Stimulated activated CD4-positive, alpha-beta T cell treated with anti-CD3 and anti-CD28 coated beads, Interleukin-1b, Interleukin-23, amount 100 ng/mL, for 4 hours (primary cell): ENCODE results near the gene SIRT7.
"Not testable (repeated sequence)": the region's sequence is repeated elsewhere in the genome, so short reads cannot be mapped to it uniquely, and the experiment has no call there.

Experiments used
- DNase-seq, 2 donors: peaks; one replicate each; pipeline ENCODE4 v3.0.0-alpha.2; 2020; ENCODE audit warnings: low read depth in 2 of 2

SIRT7 gene

DNA sequence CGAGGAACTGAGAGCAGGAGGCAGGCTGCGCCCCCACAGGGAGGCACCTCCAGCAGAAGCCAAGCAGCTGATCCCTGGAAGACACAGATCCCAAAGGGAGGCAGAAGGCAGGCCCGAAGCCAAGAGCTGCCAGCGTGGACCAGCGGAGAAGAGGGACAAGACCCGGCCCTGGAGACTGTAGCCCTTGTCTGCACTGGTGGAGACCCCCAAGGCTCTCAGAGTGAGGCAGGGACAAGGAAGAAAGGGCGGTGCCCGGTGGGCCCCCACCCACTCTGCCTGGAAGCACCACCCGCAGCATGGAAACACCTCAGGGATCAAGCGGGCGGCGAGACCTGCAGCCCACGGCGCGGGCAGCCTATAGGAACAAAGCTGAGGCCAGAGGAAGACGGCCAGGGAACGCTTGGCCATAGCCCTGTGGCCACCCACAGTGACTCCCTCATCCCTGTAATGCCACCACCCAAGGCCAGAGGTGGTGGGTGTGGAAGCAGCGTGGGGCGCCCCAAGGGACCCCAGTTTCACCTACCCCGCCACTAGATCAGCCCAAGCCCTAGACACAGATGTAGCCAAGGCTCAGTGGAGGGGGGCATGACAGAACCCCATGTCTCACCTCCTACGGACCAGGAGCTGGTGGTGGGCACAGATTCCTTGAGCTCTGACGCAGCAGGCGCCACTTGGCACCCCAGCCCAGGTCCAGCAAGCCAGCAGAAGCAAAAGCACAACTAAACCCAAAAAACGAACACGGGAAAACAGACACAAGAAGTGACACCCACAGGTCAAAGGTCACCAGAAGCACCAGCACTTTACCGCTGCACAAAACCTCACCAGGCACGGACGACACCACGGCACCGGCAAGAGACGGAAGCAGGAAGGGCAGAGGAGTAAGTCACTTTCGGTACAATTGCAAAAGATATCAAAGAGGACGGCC lies 2.9 kb upstream of the SIRT7 start:
- no peak for DNase-seq

DNA sequence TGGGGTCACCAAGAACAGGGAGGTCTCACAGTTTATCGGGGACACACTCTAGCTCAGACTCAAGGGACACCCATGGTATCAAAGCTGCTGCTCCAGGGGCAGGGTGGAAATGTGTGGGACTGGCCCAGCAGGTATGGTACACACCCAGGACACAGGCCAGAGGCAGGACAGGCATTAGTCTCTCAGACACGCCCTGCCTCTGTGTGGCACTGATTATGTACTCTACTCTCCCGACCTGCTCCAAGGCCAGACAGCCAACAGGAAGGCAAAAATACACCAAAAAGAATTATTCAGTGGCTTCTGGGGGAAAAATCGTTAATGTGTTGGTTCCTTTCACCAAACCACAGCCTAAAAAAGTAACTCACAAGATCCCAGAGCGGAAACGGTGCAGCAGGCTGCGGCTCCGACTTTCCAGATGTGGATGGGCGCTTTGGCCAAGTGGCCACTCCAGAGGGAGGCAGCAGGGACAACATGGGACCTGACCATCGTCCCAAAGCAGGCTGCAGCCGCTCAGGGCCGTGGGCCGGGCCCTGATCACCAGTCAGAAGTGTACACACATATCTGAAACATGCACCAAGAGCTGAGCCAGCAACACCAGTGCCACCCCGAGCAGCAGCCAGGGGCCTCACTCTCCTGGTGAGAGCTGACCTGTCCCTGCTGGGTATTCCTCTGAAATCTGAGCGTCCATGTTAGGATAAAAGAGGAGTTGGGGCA lies 1.0 kb upstream of the SIRT7 start:
- no peak for DNase-seq

DNA sequence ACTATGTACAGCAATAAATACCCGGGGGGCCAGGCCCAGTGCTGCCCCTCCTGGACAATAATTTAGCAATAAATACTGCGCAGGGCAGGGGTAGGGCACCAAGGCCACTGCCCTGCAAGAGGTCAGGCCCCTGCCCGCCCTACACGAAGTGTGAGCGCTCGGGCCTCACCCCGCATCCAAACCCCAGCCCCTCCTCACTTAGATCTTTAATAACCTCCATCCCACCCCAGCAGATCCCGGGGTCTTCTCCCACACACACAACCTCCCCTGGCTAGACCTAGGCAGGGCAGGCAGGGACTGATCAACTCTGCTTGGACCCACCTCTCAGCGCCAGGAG lies 325 bp upstream of the SIRT7 start:
- DNase-seq: not testable (repeated sequence)

DNA sequence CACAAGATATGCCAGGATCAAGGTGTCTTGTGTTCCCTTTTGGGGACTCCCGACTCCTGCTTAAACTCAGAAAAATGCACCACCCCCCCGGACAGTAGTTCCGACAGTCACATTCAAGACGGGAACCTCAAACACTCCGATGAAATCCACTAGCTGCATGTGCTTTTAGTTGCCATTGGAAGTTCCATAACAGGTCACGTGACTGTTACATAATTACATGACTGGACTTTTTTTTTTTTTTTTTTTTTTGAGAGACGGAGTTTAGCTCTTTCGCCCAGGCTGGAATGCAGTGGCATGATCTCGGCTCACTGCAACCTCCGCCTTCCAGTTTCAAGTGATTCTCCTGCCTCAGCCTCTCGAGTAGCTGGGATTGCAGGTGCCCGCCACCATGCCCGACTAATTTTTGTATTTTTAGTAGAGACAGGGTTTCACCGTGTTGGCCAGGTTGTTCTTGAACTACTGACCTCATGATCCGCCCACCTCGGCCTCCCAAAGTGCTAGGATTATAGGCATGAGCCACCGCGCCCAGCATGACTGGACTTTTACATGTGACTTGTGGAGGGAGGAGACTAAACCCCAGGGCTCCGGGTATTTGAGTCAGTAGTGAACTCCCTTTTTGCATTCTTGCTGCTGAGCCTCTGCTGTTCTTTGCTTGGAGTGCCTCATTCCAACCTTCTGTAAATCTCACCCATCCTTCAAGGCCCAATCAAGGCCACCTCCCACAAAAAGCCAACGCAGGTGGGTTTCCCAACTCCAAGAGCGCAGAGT lies 1.6 kb downstream of the SIRT7 start:
- no peak for DNase-seq

DNA sequence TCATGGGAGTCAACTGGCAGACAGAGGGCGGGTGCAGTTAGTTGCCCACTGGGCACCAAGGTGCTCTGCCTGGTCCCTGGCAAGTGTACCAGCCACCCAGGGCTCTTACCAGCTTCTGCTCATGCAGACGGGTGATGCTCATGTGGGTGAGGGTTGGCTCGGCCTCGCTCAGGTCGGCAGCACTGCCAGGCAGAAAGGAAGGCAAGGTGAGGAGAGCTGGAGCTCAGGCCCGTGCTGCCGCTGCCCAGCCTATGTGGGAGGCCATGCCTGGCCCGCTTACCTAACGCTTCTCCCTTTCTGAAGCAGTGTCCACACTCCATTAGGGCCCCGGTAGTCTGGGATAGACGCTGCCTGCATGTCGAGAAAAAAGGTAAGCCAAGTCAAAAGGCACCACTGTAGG lies 2.6 kb downstream of the SIRT7 start:
- DNase-seq: no peak

DNA sequence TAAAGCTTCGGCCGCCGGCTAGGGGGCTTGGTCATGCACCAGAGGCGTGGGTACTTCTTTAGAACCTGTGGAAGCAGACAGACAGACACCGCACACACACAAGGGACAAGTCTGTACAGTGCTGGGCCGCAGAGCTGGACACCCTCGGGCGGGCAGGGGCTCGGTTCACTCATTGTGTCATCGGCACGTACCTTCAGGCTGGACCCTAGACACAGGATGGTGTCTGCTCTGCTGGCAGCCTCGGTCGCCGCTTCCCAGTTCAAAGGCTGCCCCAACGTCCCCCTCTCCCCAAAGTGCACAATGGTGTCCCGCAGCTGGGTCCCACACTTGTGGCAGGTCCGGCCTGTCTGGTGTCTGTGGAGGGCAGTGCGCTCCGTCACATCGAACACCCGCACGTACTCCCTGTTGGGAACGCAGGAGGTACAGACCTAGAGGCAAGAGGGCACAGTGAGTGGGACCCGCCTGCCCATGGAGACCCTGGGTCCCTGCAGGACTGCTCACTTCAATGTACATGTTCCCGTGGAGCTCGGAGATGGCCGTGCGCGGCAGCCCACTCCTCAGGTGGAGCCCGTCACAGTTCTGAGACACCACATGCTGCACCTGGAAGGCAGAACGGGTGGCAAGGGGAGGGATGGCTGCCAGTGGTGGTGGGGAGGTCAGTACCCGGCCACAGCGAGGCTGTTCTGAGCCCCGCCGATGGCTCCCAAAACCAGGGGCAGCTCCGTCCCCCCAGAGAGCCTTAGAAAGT lies 3.7 kb downstream of the SIRT7 start:
- no peak for DNase-seq

DNA sequence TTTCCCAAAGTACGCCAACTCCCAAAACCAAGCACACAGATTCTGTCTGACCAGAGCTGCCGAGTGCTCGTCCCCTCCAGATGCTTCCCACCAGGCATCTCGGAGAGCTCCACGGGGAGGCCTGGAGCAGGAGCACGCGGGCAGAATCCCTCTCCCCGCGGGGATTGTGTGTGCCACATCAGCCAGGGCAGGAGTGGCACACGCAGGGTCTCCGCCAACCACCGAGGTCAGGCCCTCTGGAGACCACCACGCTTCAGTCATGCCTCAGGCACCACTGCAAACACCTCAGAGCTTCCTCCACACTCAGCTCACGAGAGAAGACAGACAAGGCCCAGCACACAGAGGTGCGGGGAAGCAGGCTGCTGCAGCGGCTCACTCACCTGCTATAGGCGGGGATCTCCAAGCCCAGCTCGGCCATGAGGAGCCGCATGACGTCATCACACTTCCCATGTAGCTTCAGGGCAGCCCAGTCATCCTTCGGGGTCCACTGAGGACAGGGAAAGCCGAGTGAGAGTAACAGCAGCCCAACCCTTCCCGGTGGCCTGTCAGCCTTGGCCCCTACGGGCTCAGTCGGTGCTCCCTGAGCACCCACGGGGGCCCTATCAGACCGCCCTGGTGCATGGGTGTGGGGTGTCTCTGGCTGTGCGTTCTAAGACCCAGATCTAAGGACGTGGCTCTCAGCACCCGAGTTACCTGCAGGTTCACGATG lies 4.4 kb downstream of the SIRT7 start:
- no peak for DNase-seq

DNA sequence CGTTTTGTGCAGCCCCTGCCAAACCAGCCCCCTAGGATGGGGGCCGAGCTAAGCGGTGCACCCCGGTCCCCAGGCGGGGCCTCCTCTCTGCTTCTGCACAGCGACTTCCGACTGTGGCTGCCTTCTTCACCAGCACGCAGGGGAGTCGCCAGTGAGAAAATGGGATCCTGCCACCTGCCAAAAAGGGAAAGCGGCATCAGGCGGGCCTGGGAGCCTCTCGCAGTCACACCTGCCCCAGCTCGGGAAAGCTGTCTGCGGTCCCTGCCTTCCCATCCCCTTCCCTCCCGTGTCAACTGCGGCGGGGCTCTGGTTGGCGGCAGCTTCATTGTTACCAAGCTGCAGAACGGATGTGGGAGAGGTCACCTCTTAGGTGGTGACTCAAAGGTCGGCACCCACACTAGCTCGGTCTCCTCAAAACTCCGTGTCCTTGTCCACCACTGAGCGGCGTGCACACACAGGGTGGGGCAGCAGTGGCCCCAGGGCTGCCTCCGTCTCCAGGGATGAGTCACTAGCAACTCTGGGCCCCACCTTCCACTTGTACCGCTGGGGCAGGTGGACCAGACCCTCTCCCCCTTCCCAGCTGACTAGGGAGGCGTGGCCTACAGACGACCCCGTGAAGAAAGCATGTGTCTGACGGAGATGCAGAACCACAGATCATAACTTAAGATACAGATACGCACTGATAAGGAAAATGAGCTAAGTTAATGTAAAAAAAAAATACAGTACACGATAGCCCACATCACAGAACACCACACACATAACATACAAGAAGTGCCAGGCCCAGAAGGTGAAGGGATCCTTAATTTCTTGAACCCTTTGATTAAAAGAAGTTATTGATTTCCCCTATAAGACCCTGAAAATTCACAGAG lies 5.3 kb downstream of the SIRT7 start:
- DNase-seq: no peak

DNA sequence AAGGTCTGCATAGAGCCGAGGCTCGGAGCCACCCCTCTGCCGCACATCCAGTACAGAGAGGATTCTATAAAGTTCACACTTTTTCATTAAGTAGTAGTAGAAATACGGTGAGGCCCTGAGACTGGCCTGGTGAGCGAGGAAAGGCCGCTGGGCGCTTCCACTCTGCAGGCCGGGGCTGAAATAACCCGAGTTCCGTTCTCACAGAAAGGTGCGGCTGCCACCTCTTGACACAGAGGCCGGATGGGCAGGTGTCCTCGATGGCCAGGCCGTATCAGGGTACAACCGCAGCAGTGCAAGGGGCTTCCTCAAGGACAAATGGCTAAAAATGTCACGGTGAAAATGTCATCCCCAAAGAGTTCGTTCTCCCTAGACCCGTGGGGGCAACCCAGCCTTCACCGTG lies 6.0 kb downstream of the SIRT7 start:
- no peak for DNase-seq

DNA sequence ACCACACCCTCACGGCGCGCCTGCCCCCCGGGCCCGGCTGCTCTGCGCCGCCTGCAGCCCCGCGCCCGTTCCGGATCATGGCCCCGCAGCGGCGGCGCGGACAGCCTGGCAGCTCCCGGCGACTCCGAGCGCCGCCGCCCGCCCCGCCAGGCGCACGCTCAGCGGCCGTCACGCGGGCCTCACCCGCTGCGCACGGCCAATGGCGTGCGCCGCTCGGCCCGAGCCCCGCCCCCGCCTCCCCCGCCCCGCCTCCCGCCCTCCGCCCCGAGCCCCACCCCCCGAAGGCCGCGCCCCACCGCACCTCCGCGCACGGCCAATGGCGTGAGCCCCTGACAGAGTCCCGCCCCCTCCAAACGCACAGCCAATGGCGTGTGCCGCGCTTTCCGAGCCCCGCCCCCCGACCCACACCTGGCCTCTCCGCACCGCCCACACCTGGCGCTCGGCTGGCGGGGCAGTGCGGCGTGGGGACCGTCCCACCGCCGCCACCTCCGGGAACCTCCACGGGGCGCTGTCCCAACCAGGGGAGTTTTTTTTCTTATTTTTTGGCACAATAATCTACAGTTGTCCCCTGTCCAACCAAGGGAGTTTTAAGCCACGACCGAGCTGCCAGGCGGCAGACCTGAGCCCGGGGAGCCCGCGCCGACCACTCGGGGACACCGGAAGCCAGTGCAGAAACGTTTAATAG lies 6.6 kb downstream of the SIRT7 start, which contains the start of gene PCYT2:
Gene PCYT2 (minus strand): TSS at position 123 of the 685 bp plus-strand sequence. CDS start 44 bp downstream, at position 79.
- DNase-seq: peak; percentile 91 to 92

DNA sequence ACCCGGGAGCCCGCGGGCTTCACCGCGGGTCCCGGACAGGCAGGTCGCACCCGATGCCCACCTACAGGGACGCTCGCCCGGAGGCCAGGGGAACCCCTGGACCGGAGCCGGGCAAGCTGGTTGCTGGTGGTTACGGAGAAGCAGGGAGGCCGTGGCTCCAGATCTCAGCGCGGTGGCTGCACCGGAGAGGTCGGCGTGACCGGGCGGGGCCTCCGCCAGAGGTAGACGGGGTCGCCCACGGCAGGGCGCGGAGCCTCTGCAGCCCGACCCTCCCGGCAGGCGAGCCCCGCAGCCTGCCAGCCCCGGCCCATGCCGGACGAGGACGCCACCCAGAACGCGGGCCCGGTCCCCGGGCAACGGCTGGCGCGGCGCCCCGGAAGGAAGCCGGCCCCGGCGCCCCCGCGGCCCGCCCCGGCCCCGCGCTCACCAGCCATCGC lies 7.1 kb downstream of the SIRT7 start:
- DNase-seq: peak in 1 of 2 donors; percentile 37

DNA sequence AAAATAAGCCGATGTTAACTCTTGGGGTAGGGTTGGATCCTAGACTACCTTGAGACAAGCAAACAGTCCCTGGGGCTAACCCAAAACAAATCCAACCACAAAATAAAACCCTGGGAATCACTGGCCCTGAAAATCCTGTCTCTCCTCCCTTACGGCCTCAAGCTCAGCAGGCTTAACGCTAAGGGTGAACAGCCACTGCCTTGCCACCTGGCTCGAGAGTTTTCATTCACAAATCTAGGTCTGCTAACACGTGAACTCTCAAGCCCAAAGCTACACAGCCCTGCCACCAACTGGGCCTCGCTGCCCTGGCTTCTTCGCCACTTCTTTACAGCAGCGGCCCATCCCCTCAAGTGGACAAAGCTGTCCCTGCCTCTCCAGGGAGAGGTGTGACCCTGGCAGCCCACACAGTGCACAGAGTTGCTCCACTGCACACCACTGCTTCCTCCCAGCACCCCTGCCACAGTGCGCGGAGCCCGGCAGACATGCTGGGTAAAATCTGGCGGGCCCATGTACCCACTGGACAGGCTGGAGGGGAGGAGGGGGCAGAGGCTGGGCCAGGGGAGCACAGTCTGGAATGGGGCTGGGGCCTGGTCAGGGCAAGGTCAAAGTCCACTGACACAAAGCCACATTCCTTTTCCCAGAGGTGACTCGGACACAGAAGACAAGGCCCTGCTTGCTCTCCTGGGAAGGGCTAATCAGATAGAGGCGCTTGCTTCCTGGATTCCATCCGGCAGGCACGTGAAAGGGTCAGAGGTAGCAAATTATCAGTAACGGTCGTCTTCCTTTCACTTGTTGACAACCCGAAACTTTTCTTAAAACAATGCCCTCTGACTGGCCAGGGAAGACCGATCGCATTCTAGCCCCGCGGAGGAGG lies 7.8 kb downstream of the SIRT7 start:
- DNase-seq: no peak

DNA sequence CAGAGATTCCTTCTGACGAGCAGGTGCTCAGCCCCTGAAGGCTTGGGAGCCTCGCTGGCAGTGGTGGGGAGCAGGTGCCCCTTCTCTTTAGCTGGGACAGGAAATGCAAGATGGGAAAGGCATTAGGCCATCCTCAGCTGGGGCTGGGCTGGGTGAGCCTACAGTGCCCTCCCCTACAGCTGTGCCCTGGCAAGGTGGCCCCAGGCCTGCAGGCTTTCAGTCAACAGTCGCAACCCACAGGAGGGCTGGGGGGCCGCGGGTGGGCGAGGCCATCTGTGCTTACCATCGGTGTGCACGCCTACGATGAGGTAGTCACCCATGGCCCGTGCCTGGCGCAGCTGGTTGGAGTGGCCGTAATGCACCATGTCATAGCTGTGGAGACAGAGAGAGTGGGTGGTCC lies 8.7 kb downstream of the SIRT7 start:
- no peak for DNase-seq

DNA sequence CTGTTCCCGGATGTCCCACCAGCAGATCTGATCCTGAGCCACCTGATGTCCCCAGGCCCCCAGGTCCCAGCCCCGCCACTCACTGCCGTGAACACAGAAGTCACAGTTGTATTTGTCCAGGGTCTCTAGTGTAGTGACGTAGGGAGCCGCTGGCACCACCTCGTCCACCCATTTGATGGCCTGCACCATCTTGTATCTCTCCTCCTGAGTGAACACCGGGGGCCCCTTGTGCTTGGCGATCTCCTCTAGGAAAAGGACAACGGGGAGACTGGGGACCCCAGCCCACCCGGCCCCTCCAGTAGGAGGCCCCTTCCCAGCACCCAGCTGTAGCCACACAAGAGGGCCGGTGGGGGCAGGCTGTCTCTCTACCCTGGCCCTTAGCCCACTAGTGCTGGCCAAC lies 9.2 kb downstream of the SIRT7 start:
- no peak for DNase-seq

DNA sequence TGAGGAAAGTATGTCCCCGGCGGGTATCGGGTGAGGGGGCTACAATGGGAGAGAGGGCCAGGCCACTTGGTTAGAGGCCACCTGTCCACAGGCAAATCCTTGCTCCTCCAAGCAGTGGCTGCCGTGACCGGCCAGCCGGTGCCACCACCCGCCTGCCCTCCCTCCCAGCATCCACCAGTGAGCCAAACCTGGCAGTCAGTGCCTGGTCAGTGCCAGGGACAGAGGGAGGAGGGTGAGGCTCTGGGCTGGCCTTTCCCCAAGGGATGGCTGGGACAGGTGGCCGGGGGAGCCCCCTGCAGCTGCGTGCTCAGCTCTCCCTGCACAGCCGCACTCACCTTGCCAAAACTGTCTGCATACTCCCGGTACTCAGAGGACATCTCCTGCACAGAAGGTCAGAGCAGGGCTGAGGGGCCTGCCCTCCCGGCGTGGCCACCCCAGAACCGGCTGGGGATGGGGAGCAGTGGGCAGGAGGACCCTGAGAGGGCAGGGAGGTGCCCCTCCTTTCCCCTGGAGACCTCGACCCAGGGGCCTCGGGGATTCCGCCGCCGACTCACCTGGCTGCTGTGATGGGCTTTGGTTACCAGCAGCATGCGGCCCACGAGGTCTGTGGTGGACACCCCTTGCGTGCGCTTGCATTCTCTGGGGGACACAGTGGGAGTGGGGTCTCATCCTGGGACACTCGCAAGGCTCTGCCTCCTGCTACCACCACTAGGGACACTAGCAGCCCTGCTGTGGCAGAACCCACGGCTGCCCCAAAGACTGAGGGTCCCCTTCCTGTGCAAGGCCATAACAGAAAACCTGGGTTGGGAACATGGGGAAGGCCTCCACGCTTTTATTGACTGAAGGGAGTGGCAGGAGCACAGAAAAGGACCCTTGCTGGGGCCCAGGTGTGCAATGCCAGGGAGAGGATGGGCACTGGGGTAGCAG lies 10.5 kb downstream of the SIRT7 start:
- DNase-seq: no peak

DNA sequence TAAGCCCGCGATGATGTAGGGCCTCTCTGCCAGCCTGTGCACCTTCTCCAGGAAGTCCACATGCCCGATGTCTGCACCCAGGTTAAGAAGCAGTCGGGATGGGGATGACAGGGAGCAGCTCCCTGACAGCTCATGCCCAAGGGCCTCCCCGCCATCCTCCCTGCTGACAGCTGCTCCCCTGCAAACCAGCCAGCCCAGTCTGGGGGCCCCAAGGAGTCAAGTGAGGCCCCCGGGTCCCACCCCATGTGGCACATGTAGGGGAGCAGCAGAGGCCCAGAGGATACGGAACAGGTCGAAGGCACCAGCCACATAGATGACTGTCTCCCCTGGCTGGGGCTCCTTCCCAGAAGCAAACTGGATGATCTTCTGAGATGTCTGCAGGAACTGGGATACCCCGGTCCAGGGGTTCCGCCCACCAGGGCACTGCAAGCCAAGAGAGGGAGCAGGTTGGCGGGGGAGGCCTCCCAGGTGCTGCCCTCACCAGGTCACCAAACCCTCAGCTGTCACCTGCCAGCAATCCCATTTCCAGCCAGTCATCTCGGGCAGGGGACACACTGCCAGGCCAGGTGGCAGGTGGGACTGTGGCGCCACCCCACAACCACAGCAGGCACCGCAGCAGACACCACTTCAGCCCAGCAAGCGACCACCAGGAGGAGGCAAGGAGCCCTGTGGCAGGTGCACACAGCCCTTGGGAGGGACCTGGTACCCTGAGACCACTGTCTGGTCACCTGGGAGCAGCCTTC lies 11.3 kb downstream of the SIRT7 start:
- DNase-seq: no peak

DNA sequence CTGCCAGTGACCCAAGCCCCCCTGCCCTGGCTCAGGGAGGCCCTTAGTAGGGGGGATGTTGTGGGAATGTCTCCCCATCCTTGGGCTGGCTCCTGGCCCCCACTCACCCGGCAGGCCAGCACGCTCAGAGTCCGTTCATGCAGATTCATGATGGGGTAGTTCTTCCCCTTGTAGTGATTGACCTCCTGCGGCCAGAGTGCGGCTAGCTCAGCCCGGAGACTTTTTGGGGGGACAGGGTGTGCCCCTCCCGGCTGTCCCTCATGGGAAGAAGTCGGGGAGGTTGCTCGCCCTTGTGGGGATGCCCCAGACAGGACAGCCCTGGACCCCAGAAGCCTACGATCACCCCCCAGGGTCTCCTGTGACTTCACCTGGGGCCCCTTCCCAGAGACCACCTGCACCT lies 12.0 kb downstream of the SIRT7 start:
- DNase-seq: no peak
